NCI-H1105 treated with DMSO at 0.1 percent for 48 hours (cell line): ENCODE measurements around the gene XPC.

ENCODE experiments used
- DNase-seq: peaks from one replicate; lab custom pipeline; 2025; lab: John Stamatoyannopoulos, UW

Gene XPC

GRCh38 chr3:14208168-14208567 is 29.8 kb upstream of the XPC start:
- DNase-seq: no peak

DNA sequence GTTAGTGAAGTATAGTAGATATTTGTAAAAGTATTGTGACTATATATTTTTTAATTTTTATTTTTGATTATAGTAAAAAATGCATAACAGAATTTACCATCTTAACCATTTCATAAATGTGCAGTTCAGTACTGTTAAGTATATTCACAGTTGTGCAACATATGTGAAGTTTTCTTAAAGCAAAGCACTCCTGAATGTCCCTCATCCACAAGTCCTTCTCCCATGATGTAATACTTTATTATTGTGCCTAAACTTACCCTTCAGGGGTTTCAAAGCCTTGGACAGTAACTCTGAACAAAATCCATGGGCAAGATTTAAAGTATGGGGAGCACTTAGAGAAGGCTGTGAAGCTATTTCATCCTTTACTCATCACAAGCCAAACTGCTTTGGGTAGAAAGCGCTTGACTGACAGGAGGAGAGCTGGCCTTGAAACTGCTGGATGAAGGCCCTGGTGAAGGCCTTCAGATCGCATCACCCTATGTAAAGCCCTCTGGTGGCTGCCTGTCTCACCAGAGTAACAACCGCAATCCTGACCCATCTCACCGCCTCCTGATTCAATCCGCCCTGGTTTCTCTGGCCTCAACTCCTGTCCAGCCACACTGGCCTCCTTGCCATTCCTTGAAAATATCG is 28.3 kb upstream of the XPC start:
- no peak for DNase-seq

- DNase-seq: no peak
Observed at GRCh38 chr3:14204515-14205284, 26.3 kb upstream of the XPC start.

DNA sequence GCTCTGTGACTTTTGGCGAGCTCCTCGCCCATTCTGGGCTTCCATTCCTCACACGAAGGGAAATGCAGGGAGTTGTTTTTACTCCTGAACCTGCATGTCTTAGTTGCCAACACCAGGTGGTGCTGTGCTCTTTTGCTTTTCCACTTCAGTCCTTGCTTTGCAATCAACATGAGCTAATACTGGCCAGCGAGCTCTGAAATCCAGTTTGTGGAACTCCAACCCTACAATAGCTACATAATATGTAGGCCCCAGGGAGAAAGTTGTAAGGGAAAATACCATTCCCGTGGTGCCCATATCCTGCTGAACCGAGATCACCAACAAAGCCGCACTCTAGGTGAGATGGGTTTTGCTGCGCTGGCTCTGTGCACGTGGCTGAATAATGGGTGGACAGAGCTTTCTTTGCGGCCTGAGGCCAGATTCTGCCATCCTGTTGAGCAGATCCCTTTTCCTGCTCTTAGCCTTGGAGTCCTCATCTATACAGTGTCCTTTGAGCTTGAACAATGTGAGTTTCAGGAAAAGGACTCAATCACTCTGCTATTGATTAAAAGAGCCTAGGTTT is 25.2 kb upstream of the XPC start:
- peak; percentile 42 for DNase-seq

GRCh38 chr3:14202874-14203520 is 24.6 kb upstream of the XPC start:
- no peak for DNase-seq

DNA sequence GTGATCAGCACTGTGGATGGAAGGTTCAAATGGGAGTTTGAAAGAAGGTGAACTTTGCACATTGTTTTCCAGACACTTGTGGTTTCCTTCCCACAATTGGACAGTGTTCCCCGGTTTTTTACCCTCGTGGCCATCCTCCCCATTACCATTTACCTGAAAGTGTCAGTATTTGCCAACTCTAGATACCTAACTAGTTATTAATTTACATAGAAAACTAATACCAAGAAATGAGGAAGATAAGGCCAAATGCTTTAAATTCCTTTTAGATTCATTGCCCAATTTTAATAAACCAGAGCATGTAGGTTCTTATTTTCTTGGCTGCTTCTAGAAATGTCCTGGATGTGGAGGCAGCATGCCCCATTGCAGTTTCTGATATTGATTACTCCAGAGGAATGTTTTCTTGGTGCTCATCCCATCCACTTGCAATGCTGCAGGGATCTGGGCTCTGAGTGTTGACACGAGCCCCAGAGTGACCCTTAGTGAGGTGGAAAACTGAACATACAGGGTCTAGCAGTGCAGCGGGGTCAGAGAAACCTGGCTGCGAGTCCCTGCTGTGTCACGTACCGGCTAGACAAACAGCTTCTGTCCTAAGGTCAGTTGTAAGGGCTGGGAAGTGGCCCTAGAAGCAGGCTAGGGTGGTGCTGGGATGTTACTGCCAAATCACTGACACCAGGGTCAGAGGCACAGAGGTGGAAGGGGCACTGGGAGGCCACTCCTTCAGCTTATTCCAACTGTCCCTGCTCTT is 23.7 kb upstream of the XPC start:
- no peak for DNase-seq

DNA sequence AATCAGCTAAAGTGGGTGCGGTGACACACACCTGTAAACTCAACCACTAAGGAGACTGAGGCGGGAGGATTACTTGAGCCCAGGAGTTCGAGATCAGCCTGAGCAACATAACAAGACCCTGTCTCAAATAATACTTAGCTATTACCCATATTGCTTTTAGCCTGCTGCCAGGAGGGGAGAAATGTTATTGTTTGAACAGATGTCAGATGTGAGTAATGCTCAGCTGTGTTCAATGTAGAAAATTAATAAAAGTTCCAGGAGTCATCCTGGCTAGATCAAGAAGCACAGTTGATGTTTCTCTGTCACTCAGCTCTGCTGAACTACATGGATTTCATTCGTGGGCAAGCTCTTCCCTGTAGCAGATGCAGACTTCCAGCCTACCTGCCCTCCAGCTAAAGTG is 22.4 kb upstream of the XPC start:
- DNase-seq: no peak

DNA sequence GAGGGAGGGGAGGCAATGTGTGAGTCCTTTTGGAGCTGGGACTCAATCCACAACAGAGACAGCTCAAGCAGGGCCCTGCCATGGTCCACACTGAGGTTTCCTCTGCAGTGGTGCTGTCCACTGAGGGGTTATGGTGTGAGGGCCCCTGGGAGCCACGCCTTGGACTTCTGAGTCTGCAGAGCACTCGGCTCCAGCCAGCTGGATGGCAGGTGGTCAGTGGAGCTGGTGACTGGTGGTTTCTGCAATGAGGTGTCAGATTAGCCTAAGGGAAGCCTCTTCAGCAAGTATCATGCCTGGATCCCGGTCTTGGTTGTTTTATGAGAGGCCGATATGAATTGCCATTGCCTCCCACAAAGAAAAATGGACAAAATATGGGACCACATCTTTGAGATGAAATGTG is 21.9 kb upstream of the XPC start:
- DNase-seq: no peak

- DNase-seq: no peak
Observed at GRCh38 chr3:14199641-14200040, 21.2 kb upstream of the XPC start.

GRCh38 chr3:14194865-14195264 is 16.5 kb upstream of the XPC start:
- DNase-seq: no peak

DNA sequence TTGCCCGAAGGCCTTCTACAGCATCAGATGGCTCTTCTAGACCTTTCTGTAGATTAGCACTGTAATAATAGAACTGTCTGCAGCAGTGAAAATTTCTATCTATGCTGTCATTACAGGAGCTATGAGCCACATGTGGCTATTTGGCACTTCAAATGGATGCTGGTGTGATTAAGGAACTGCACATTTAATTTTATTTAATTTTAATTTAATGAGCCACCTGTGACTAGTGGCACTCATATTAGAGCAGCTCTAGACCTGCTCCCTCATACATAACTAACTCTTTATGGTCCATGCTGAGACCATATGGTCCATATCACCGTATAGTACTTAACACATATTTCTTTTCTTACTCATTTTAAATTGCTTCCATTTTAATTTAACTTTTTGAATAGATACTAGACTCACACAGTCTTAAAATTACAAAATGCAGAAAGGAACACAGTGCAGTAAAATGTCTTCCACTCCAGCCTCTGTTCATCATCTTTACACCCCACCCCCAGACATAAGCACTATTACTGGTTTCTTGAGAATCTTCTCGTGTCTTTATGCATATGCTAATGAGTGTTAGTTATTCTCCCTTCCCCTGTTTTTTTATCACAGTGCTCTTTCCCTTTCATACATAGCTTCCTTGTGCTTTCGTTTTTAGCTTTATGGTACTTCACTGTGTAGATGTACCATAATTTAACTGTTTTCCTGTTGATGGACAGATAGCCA is 9.8 kb upstream of the XPC start:
- no peak for DNase-seq

DNA sequence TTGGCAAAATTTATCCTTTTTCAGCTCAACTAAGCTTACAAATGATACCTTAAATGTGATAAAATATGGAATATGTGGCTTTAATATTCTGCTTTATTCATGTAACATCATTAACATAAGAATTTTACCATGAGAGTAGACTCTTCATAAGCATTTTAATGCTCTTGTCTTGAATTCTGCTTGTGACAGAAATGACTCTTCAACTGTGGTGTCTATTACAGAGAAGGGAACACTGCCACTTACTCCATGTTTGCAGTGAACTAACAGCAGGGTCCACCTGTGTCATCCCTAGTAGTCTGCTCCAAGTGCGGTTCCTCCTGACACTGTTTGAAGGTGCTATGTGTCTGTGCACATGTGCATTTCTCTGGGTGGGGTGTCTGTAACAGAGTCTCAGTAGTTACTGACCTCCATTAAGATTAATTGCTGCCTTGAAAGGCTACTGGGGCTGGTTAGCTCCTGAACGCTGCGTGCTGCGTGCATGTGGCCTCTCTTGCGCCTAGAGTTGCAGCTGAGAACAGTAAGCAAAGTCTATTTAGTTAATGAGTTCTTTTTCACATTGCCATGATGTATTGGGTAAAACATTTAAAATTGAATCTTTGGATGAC is 8.6 kb upstream of the XPC start:
- DNase-seq: no peak

- no peak for DNase-seq
Observed at GRCh38 chr3:14183015-14183577, 4.7 kb upstream of the XPC start.

DNA sequence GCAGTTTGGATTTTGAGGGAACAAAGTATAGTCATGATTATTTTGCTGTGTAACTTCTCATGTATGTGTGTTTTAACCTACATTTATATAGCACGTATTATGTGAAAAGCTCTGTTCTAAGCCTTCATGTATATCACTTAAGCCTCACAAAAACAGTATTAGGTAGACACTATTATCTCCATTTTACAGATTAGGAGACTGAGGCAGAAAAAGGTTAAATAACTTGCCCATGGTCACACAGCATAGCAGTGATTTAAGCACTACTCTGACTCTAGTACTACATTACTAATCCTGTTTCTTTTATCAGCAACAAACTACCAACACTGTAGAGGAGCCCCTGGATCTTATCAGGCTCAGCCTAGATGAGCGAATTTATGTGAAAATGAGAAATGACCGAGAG is 2.9 kb upstream of the XPC start:
- DNase-seq: no peak

- no peak for DNase-seq
Observed at GRCh38 chr3:14179795-14180194, 1.4 kb upstream of the XPC start.

DNA sequence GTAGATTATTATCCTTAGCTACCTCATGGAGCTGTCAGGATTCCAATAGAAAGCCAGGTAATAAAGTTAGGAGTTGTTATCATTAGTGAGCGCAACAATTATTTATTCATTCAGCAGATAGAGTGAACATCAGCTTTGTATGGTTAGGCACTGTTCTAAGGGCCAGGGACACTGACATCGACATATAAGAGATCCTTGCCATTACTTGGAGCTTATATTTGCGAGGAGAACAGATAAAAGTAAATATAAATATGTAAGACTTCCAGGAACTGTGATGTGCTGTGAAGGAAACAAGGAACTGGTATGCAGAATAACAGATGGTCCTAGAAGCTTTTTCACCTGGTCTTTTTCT is 689 bp upstream of the XPC start:
- DNase-seq: no peak

DNA sequence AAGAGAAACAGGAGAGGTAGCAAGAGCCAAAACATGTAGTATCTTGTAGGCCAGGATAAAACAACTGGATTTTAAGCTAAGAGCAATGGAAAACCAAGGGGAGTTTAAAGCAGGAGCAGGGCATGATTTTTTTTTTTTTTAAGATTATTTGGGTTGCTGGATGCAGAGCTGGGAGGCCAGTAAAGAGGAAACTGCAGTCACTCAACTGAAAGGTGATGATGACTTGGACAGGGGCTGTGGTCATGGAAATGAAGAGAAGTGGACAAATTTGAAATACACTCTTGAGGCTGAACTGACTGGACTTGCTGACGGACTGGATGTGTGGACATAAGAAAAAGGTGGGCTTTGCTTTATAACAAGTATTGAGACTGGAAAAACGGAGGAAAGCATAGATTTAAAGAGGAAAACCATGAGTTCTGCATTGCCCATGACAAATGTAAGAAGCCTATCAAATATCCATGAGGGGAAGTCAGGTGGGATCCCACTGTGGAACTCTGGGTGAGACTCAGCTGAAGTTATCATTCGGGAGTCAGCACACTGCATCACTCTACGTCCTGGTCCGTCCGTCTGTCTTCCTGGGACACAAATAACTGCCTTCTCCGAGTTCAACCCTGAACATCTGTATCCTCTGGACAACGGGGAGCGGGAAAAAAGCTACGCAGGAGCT is 688 bp downstream of the XPC start:
- DNase-seq: no peak

DNA sequence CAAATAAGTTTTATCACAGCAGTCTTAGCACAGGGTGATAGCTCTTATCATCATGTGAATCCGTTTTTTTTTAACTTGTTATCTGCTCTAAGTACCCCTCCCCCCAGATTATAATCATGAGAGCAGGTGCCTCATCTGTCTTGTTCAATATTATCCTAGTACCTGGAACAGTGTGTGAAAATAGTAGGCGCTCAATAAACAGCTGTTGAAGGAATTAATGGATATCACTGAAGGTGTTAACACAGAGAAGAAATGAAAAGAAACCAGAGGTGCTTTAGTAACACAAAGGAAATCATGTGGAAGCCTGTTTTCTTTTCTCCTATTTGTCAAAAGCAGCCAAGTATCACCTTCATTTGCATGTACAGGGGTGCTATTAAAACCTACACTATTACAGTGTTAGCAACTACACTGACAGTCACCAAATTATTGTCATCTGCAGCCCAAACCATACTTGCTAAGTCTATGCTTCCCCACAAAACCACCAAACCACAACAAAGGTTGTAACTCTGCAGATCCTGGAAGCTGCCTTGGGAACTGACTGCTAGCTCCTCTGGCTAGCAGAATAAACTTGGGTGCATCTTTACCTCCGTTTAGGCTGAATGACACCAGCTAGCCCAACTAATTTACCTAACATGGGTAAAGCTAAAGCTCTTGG is 2.9 kb downstream of the XPC start:
- DNase-seq: no peak

- no peak for DNase-seq
Observed at GRCh38 chr3:14174483-14174882, 3.9 kb downstream of the XPC start.

GRCh38 chr3:14172496-14172895 is 5.9 kb downstream of the XPC start:
- DNase-seq: no peak
